ENCODE data around the gene YTHDF1. TPM values are rescaled to one million over a fixed set of nuclear protein-coding genes. Genes with fewer than 3 reads are reported as not detected.

Gene YTHDF1
- total RNA-seq, 1 donor from 2014 or later: 59.0 TPM

GRCh38 chr20:63168861-63169260, 47.1 kb downstream of the YTHDF1 start:
- TF ChIP-seq CTCF (conservative IDR thresholded peaks at IDR 0.05): no peak
- Mint-ChIP-seq H3K36me3 (ENCODE audit: low read depth) (no peaks in the 10 kb centered on the region), H3K4me3 (no peak overlapping the region), H3K4me1 (peaks cover 37% of the 10 kb centered on the region), H3K27me3 (ENCODE audit: low read depth) (peaks cover 22% of the 10 kb centered on the region), H3K9me3 (no peaks in the 10 kb centered on the region), H3K27ac (ENCODE audit: unreplicated experiment) (no peak overlapping the region)
- DNase-seq (ENCODE audit: low read depth, low spot score): no peak

GRCh38 chr20:63167918-63168520, 47.9 kb downstream of the YTHDF1 start:
- no peak for DNase-seq (ENCODE audit: low read depth, low spot score)
- Mint-ChIP-seq H3K27ac (ENCODE audit: unreplicated experiment) (no peak overlapping the region), H3K4me1 (peaks cover 40% of the 10 kb centered on the region), H3K36me3 (ENCODE audit: low read depth) (no peaks in the 10 kb centered on the region), H3K4me3 (no peak overlapping the region), H3K9me3 (no peaks in the 10 kb centered on the region), H3K27me3 (ENCODE audit: low read depth) (peaks cover 22% of the 10 kb centered on the region)
- TF ChIP-seq CTCF (conservative IDR thresholded peaks at IDR 0.05): no peak

- Mint-ChIP-seq H3K27ac (ENCODE audit: unreplicated experiment) (peak overlapping the region; percentile 43), H3K36me3 (ENCODE audit: low read depth) (no peaks in the 10 kb centered on the region), H3K4me1 (peaks cover 41% of the 10 kb centered on the region), H3K9me3 (no peaks in the 10 kb centered on the region), H3K27me3 (ENCODE audit: low read depth) (peaks cover 22% of the 10 kb centered on the region), H3K4me3 (no peak overlapping the region)
- no peak for DNase-seq (ENCODE audit: low read depth, low spot score)
- no peak for TF ChIP-seq CTCF (conservative IDR thresholded peaks at IDR 0.05)
Observed at GRCh38 chr20:63167026-63167917, 48.7 kb downstream of the YTHDF1 start.

- no peaks in the 10 kb centered on the region for H3K36me3 Mint-ChIP-seq (ENCODE audit: low read depth)
- peak overlapping the region; percentile 43 for H3K27ac Mint-ChIP-seq (ENCODE audit: unreplicated experiment)
- H3K9me3 Mint-ChIP-seq: no peaks in the 10 kb centered on the region
- H3K4me3 Mint-ChIP-seq: no peak overlapping the region
- DNase-seq (ENCODE audit: low read depth, low spot score): no peak
- peaks cover 37% of the 10 kb centered on the region for H3K4me1 Mint-ChIP-seq
- no peak for TF ChIP-seq CTCF (conservative IDR thresholded peaks at IDR 0.05)
- H3K27me3 Mint-ChIP-seq (ENCODE audit: low read depth): peaks cover 15% of the 10 kb centered on the region
Observed at GRCh38 chr20:63166193-63167020, 49.5 kb downstream of the YTHDF1 start.

GRCh38 chr20:63165356-63166192, 50.4 kb downstream of the YTHDF1 start:
- peaks cover 31% of the 10 kb centered on the region for H3K4me1 Mint-ChIP-seq
- H3K27me3 Mint-ChIP-seq (ENCODE audit: low read depth): peaks cover 8% of the 10 kb centered on the region
- no peak overlapping the region for H3K4me3 Mint-ChIP-seq
- no peaks in the 10 kb centered on the region for H3K9me3 Mint-ChIP-seq
- H3K36me3 Mint-ChIP-seq (ENCODE audit: low read depth): no peaks in the 10 kb centered on the region
- no peak overlapping the region for H3K27ac Mint-ChIP-seq (ENCODE audit: unreplicated experiment)
- TF ChIP-seq CTCF (conservative IDR thresholded peaks at IDR 0.05): no peak
- no peak for DNase-seq (ENCODE audit: low read depth, low spot score)

Data from neural crest cell (in vitro differentiated cells).